OCI-LY7 (cell line): ENCODE data around the gene ATXN1. TPM values are rescaled to one million over a fixed set of nuclear protein-coding genes. Genes with fewer than 3 reads are reported as not detected.

ENCODE experiments used
- BruUV-seq: library from RNA; stranded (reverse); fragments of 400-500 nt; replicated peaks from 2 replicates; lab custom pipeline; 2021; lab: Mats Ljungman, UMichigan
- CTCF ChIA-PET: fragments of 300-600 bp; sonication (Branson Sonifier 250); formaldehyde crosslinking; loops from one replicate; lab custom pipeline; 2022; ENCODE audit warnings: antibody characterized with exemption; ENCODE audit not compliant: unreplicated experiment; lab: Charles Lee
- POLR2A ChIA-PET: fragments of 300-600 bp; sonication (Branson Sonifier 250); formaldehyde crosslinking; loops from one replicate; lab custom pipeline; 2022; ENCODE audit warnings: antibody characterized with exemption; lab: Charles Lee
- DNase-seq: peaks from one replicate; pipeline ENCODE4 v3.0.0-alpha.2; 2015; ENCODE audit warnings: low spot score
- H2AFZ ChIP-seq: fragments of 200-600 bp; sonication (generic), shearing (Covaris generic); 2 replicates; pipeline ENCODE4 v1.6.1; 2014; ENCODE audit warnings: mild to moderate bottlenecking, antibody characterized with exemption, low read length, moderate library complexity
- H3K27ac ChIP-seq: fragments of 200-600 bp; sonication (generic); 2 replicates; pipeline ENCODE4 v1.5.1; 2014; ENCODE audit warnings: mixed run types, low read depth, mild to moderate bottlenecking, moderate library complexity, low read length, inconsistent platforms; ENCODE audit not compliant: poor library complexity, severe bottlenecking
- H3K36me3 ChIP-seq: fragments of 200-600 bp; sonication (generic); 2 replicates; pipeline ENCODE4 v1.6.1; 2014; ENCODE audit warnings: mild to moderate bottlenecking, antibody characterized with exemption, low read length, moderate library complexity, mixed read lengths; ENCODE audit not compliant: insufficient read depth
- H3K4me1 ChIP-seq: fragments of 200-600 bp; sonication (generic); 2 replicates; pipeline ENCODE4 v1.5.1; 2014; ENCODE audit warnings: mild to moderate bottlenecking, low read length; ENCODE audit not compliant: insufficient read depth, poor library complexity, severe bottlenecking
- H3K4me2 ChIP-seq: fragments of 200-600 bp; sonication (generic); 2 replicates; pipeline ENCODE4 v1.6.1; 2014; ENCODE audit warnings: mild to moderate bottlenecking, low read length
- H3K4me3 ChIP-seq: fragments of 200-600 bp; sonication (generic); 2 replicates; pipeline ENCODE4 v1.5.1; 2014; ENCODE audit warnings: mild to moderate bottlenecking, low read depth, low read length; ENCODE audit not compliant: poor library complexity, severe bottlenecking
- H3K79me2 ChIP-seq: fragments of 200-600 bp; sonication (generic); 2 replicates; pipeline ENCODE4 v1.6.1; 2016; ENCODE audit warnings: low read depth, mild to moderate bottlenecking, low read length, moderate library complexity, mixed read lengths; ENCODE audit not compliant: insufficient read depth
- H3K9me2 ChIP-seq: fragments of 200-600 bp; sonication (generic); 2 replicates; pipeline ENCODE4 v1.6.1; 2016; ENCODE audit warnings: mild to moderate bottlenecking, low read length, mixed read lengths; ENCODE audit not compliant: insufficient read depth
- H3K9me3 ChIP-seq: fragments of 200-600 bp; sonication (generic); 2 replicates; pipeline ENCODE4 v1.6.1; 2014; ENCODE audit warnings: mild to moderate bottlenecking, mixed run types, low read length, mixed read lengths
- H4K20me1 ChIP-seq: fragments of 200-600 bp; sonication (generic); 2 replicates; pipeline ENCODE4 v1.6.1; 2014; ENCODE audit warnings: mild to moderate bottlenecking, antibody characterized with exemption, low read length, moderate library complexity, mixed read lengths; ENCODE audit not compliant: insufficient read depth
- CTCF ChIP-seq: fragments of 200-600 bp; sonication (generic); conservative IDR thresholded peaks from 2 replicates; pipeline ENCODE4 v1.5.1; 2014; ENCODE audit warnings: mild to moderate bottlenecking, antibody characterized with exemption, low read length, moderate library complexity, mixed read lengths
- EZH2phosphoT487 ChIP-seq: fragments of 200-600 bp; sonication (generic); IDR thresholded peaks from 2 replicates; pipeline ENCODE4 v1.6.1; 2018; ENCODE audit warnings: low read depth, borderline replicate concordance, mild to moderate bottlenecking, mixed run types, antibody characterized with exemption, low read length, moderate library complexity, mixed read lengths
- intact Hi-C: fragments of 100-400 bp; cut with micrococcal nuclease; formaldehyde crosslinking; loops from one replicate; pipeline ENCODE4 v1.10.0; 2022; ENCODE audit not compliant: unreplicated experiment
- total RNA-seq, 2 experiments: library from RNA; depleted of rRNA in 1 of 2; stranded (reverse); fragments of >200 nt in 1 of 2; shearing (Covaris generic) in 1 of 2; gene quantifications; 2 replicates each; pipeline ENCODE4 v1.2.3, GENCODE V29; 2014 to 2022

Gene ATXN1
- total RNA-seq, 2 experiments from 2014 or later, result not detected

- Histone ChIP-seq H3K79me2 (no peaks in the 10 kb centered on the region), H3K4me2 (no peak overlapping the region), H4K20me1 (no peaks in the 10 kb centered on the region), H3K4me3 (no peak overlapping the region), H3K9me3 (no peaks in the 10 kb centered on the region), H2AFZ (no peak overlapping the region), H3K36me3 (no peaks in the 10 kb centered on the region), H3K9me2 (no peaks in the 10 kb centered on the region), H3K27ac (no peak overlapping the region), H3K4me1 (no peaks in the 10 kb centered on the region)
- BruUV-seq, result no TSS peak
- intact Hi-C loops, result no loop called here
- CTCF ChIA-PET, result interaction anchor here (0.9 to 2.1 kb wide), 3 partner anchors 10 to 88 kb away, joined by 3 to 7 read pairs (median 3); no protein-coding TSS in a partner anchor
- no peak for DNase-seq
- no peak for TF ChIP-seq CTCF
- TF ChIP-seq EZH2phosphoT487, result no peak
- POLR2A ChIA-PET, result interaction anchor here (0.6 to 1.1 kb wide), 7 partner anchors 8 to 359 kb away, joined by 3 to 5 read pairs (median 4); no protein-coding TSS in a partner anchor
Measured at GRCh38 chr6:16503241-16503775, 258.0 kb downstream of the ATXN1 start.

GRCh38 chr6:16498957-16499356 is 262.3 kb downstream of the ATXN1 start:
- TF ChIP-seq EZH2phosphoT487 (no peak), CTCF (no peak)
- H3K9me2 ChIP-seq, result no peaks in the 10 kb centered on the region
- H3K9me3 ChIP-seq, result no peaks in the 10 kb centered on the region
- H2AFZ ChIP-seq, result no peak overlapping the region
- BruUV-seq, result no TSS peak
- intact Hi-C loops, result no loop called here
- H3K4me2 ChIP-seq, result no peak overlapping the region
- H3K4me3 ChIP-seq, result no peak overlapping the region
- H4K20me1 ChIP-seq, result no peaks in the 10 kb centered on the region
- H3K36me3 ChIP-seq, result no peaks in the 10 kb centered on the region
- ChIA-PET CTCF (no interaction called here), POLR2A (interaction anchor here (0.8 kb wide), 1 partner anchor 15 kb away, joined by 3 read pairs; no protein-coding TSS in a partner anchor)
- no peak overlapping the region for H3K27ac ChIP-seq
- H3K79me2 ChIP-seq, result no peaks in the 10 kb centered on the region
- no peak for DNase-seq
- H3K4me1 ChIP-seq, result no peaks in the 10 kb centered on the region

DNA sequence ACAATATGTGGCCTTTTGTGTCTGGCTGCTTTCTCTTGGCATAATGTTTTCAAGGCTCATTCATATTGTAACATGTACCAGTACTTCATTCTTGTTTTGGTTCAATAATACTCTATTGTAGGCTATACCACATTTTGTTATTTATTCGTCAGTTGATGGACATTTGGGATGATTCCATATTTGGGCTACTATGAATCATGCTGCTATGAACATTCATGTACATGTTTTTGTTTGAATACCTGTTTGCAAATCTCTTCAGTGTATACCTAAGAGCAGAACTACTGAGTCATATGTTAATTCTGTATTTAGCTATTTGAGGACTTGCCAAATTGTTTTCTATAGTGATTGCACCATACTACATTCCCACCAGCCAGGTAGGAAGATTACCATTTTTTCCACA is 263.0 kb downstream of the ATXN1 start:
- ChIA-PET POLR2A (interaction anchor here (0.8 kb wide), 1 partner anchor 14 kb away, joined by 3 read pairs; no protein-coding TSS in a partner anchor), CTCF (no interaction called here)
- no peak for DNase-seq
- H3K79me2 ChIP-seq, result no peaks in the 10 kb centered on the region
- no peaks in the 10 kb centered on the region for H4K20me1 ChIP-seq
- no peak overlapping the region for H3K4me2 ChIP-seq
- no peaks in the 10 kb centered on the region for H3K9me2 ChIP-seq
- no peak for TF ChIP-seq EZH2phosphoT487
- no peak for TF ChIP-seq CTCF
- no peaks in the 10 kb centered on the region for H3K4me1 ChIP-seq
- H3K4me3 ChIP-seq, result no peak overlapping the region
- intact Hi-C loops, result no loop called here
- no peaks in the 10 kb centered on the region for H3K9me3 ChIP-seq
- BruUV-seq, result no TSS peak
- no peak overlapping the region for H3K27ac ChIP-seq
- no peaks in the 10 kb centered on the region for H3K36me3 ChIP-seq
- H2AFZ ChIP-seq, result no peak overlapping the region
